SK-N-SH treated with all-trans-retinoic acid at 6 μM for 48 hours (cell line): Measurements from ENCODE around the gene RFLNA.

Experiments
- ATAC-seq: fragments of 200-7000 bp; cut with Tn5 transposase; 3 replicates; pipeline ENCODE4 v1.9.1; 2020; ENCODE audit warnings: mild to moderate bottlenecking, moderate library complexity
- ARNTL ChIP-seq: fragments of 450-650 bp; formaldehyde crosslinking; IDR thresholded peaks from 2 replicates; pipeline ENCODE4 v1.5.0; 2020; ENCODE audit warnings: low read depth, mild to moderate bottlenecking, moderate library complexity, borderline replicate concordance
- BACH2 ChIP-seq: fragments of 250-450 bp; sonication (Bioruptor Pico); IDR thresholded peaks from 2 replicates; pipeline ENCODE4 v1.9.0; 2021; ENCODE audit warnings: mild to moderate bottlenecking, borderline replicate concordance
- CSDC2 ChIP-seq: fragments of 250-450 bp; sonication (Bioruptor Pico); IDR thresholded peaks from 2 replicates; pipeline ENCODE4 v1.5.0; 2020; ENCODE audit warnings: mild to moderate bottlenecking, moderate library complexity
- ESRRG ChIP-seq: fragments of 250-450 bp; sonication (Bioruptor Pico); IDR thresholded peaks from 2 replicates; pipeline ENCODE4 v1.6.1; 2021; ENCODE audit warnings: mild to moderate bottlenecking
- GLIS3 ChIP-seq: fragments of 250-450 bp; sonication (Bioruptor Pico); IDR thresholded peaks from 2 replicates; pipeline ENCODE4 v1.5.0; 2020; ENCODE audit warnings: mild to moderate bottlenecking, moderate library complexity
- PPARA ChIP-seq: fragments of 250-450 bp; sonication (Bioruptor Pico); IDR thresholded peaks from 2 replicates; pipeline ENCODE4 v1.5.0; 2020; ENCODE audit warnings: mild to moderate bottlenecking, borderline replicate concordance
- RARB ChIP-seq: fragments of 250-450 bp; sonication (Bioruptor Pico); IDR thresholded peaks from 2 replicates; pipeline ENCODE4 v1.8.0; 2021; ENCODE audit warnings: mild to moderate bottlenecking, moderate library complexity
- SNAI2 ChIP-seq: fragments of 250-450 bp; sonication (Bioruptor Pico); IDR thresholded peaks from 2 replicates; pipeline ENCODE4 v1.5.0; 2020; ENCODE audit warnings: mild to moderate bottlenecking, moderate library complexity
- TCF4 ChIP-seq: fragments of 250-450 bp; sonication (Bioruptor Pico); IDR thresholded peaks from 2 replicates; pipeline ENCODE4 v1.8.0; 2021; ENCODE audit warnings: mild to moderate bottlenecking, moderate library complexity, borderline replicate concordance
- TOX ChIP-seq: fragments of 250-450 bp; sonication (Bioruptor Pico); IDR thresholded peaks from 2 replicates; pipeline ENCODE4 v1.8.0; 2021; ENCODE audit warnings: mild to moderate bottlenecking, moderate library complexity, borderline replicate concordance
- ZC3H10 ChIP-seq: fragments of 250-450 bp; sonication (Bioruptor Pico); IDR thresholded peaks from 2 replicates; pipeline ENCODE4 v1.5.1; 2021; ENCODE audit warnings: mild to moderate bottlenecking, moderate library complexity
- ZNF565 ChIP-seq: fragments of 450-650 bp; formaldehyde crosslinking; conservative IDR thresholded peaks from 2 replicates; pipeline ENCODE4 v1.5.0; 2020; ENCODE audit warnings: low read depth, mild to moderate bottlenecking, moderate library complexity
- ZNF8 ChIP-seq: fragments of 450-650 bp; formaldehyde crosslinking; IDR thresholded peaks from 2 replicates; pipeline ENCODE4 v1.5.0; 2020; ENCODE audit warnings: mild to moderate bottlenecking, moderate library complexity
- TF ChIP-seq, protein P1 (sequence below): fragments of 250-450 bp; sonication (Bioruptor Pico); IDR thresholded peaks from 2 replicates; pipeline ENCODE4 v1.5.1; 2021; ENCODE audit warnings: mild to moderate bottlenecking, moderate library complexity
- TF ChIP-seq, protein P2 (sequence below): fragments of 250-450 bp; sonication (Bioruptor Pico); IDR thresholded peaks from 2 replicates; pipeline ENCODE4 v1.5.1; 2020; ENCODE audit warnings: low read depth, mild to moderate bottlenecking, moderate library complexity
- TF ChIP-seq, protein P3 (sequence below): fragments of 250-450 bp; sonication (Bioruptor Pico); IDR thresholded peaks from 2 replicates; pipeline ENCODE4 v1.5.0; 2020; ENCODE audit warnings: mild to moderate bottlenecking, moderate library complexity
- TF ChIP-seq, protein P4 (sequence below): fragments of 250-450 bp; sonication (Bioruptor Pico); IDR thresholded peaks from 2 replicates; pipeline ENCODE4 v1.8.0; 2020; ENCODE audit warnings: mild to moderate bottlenecking, moderate library complexity, borderline replicate concordance
- TF ChIP-seq, protein P5 (sequence below): fragments of 250-450 bp; sonication (Bioruptor Pico); IDR thresholded peaks from 2 replicates; pipeline ENCODE4 v1.8.0; 2021; ENCODE audit warnings: low read depth, mild to moderate bottlenecking, moderate library complexity, borderline replicate concordance

Gene RFLNA

DNA sequence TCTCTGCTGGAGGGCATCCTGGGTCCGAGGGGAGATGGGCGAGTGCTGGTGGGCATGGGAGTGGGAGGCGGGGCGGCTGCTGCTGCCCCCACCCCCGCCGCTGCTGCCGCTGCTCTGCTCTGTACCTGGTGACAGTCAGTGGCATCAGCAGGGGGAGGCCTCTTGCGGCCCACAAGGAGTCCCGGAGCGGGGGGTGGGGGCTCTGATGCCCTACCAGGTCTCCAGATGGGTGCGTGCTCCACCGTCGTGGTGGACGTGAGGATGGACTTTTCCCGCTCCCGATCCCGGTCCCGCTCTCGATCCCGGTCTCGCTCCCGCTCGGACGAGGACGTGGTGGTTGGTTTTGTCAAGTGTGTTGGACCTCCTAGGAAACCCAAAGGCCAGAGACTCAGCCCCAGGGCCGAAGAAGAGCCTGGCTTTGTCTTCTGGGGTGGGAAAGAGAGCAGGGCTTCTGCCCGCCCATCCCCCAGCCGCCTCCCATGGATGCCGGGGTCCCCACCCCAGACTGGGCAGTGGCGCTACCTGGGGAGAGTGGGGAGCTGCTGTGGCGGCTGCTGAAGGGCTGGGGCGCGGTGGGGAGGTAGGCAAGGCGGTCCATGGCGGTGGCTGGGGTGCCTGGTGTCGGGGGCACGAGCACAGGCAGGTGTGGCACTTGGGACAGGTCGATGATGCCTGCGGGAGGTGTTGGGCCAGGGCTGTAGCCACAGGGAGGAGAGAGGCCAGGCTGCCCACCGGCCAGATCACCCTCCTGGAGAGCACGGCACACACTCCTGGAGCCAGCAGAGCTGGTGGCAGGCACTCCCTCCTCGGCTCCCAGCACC lies 45.4 kb downstream of the RFLNA start:
- TF ChIP-seq GLIS3 (CRISPR knock-in tag) (no peak), BACH2 (CRISPR knock-in tag) (no peak), ESRRG (no peak), TOX (no peak), SNAI2 (CRISPR knock-in tag) (no peak), ARNTL (CRISPR knock-in tag) (no peak), PPARA (CRISPR knock-in tag) (no peak)
- TF ChIP-seq, protein P1, sequence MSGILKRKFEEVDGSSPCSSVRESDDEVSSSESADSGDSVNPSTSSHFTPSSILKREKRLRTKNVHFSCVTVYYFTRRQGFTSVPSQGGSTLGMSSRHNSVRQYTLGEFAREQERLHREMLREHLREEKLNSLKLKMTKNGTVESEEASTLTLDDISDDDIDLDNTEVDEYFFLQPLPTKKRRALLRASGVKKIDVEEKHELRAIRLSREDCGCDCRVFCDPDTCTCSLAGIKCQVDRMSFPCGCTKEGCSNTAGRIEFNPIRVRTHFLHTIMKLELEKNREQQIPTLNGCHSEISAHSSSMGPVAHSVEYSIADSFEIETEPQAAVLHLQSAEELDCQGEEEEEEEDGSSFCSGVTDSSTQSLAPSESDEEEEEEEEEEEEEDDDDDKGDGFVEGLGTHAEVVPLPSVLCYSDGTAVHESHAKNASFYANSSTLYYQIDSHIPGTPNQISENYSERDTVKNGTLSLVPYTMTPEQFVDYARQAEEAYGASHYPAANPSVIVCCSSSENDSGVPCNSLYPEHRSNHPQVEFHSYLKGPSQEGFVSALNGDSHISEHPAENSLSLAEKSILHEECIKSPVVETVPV (CRISPR knock-in tag) = no peak
- TF ChIP-seq, protein P2, sequence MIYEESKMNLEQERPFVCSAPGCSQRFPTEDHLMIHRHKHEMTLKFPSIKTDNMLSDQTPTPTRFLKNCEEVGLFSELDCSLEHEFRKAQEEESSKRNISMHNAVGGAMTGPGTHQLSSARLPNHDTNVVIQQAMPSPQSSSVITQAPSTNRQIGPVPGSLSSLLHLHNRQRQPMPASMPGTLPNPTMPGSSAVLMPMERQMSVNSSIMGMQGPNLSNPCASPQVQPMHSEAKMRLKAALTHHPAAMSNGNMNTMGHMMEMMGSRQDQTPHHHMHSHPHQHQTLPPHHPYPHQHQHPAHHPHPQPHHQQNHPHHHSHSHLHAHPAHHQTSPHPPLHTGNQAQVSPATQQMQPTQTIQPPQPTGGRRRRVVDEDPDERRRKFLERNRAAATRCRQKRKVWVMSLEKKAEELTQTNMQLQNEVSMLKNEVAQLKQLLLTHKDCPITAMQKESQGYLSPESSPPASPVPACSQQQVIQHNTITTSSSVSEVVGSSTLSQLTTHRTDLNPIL = no peak
- TF ChIP-seq, protein P3, sequence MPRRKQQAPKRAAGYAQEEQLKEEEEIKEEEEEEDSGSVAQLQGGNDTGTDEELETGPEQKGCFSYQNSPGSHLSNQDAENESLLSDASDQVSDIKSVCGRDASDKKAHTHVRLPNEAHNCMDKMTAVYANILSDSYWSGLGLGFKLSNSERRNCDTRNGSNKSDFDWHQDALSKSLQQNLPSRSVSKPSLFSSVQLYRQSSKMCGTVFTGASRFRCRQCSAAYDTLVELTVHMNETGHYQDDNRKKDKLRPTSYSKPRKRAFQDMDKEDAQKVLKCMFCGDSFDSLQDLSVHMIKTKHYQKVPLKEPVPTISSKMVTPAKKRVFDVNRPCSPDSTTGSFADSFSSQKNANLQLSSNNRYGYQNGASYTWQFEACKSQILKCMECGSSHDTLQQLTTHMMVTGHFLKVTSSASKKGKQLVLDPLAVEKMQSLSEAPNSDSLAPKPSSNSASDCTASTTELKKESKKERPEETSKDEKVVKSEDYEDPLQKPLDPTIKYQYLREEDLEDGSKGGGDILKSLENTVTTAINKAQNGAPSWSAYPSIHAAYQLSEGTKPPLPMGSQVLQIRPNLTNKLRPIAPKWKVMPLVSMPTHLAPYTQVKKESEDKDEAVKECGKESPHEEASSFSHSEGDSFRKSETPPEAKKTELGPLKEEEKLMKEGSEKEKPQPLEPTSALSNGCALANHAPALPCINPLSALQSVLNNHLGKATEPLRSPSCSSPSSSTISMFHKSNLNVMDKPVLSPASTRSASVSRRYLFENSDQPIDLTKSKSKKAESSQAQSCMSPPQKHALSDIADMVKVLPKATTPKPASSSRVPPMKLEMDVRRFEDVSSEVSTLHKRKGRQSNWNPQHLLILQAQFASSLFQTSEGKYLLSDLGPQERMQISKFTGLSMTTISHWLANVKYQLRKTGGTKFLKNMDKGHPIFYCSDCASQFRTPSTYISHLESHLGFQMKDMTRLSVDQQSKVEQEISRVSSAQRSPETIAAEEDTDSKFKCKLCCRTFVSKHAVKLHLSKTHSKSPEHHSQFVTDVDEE = no peak
- TF ChIP-seq, protein P4, sequence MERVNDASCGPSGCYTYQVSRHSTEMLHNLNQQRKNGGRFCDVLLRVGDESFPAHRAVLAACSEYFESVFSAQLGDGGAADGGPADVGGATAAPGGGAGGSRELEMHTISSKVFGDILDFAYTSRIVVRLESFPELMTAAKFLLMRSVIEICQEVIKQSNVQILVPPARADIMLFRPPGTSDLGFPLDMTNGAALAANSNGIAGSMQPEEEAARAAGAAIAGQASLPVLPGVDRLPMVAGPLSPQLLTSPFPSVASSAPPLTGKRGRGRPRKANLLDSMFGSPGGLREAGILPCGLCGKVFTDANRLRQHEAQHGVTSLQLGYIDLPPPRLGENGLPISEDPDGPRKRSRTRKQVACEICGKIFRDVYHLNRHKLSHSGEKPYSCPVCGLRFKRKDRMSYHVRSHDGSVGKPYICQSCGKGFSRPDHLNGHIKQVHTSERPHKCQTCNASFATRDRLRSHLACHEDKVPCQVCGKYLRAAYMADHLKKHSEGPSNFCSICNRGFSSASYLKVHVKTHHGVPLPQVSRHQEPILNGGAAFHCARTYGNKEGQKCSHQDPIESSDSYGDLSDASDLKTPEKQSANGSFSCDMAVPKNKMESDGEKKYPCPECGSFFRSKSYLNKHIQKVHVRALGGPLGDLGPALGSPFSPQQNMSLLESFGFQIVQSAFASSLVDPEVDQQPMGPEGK (CRISPR knock-in tag) = no peak
- TF ChIP-seq, all 23 proteins: peak for 0

DNA sequence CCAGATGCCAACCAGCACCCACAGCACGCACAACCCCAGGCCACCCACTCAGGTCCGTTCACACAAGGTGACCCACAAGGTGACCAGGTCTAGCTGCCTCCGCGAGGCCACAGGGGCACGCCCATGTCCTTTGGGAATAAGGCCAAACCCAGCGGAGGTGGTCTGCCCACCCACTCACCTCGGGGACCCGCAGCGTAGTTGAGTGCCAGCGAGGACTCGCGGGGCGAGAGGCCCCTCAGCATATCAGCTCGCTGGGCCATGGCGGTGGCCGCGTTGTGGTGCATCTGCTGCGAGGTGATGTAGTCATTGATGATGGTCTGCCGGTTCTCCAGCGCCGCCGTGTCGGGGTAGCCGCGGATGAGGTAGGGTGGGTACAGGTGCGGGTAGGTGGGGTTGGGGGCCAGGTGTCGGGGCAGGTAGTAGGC lies 46.8 kb downstream of the RFLNA start:
- TF ChIP-seq ZNF8 (no peak), TOX (no peak), BACH2 (CRISPR knock-in tag) (no peak), ARNTL (CRISPR knock-in tag) (no peak), GLIS3 (CRISPR knock-in tag) (no peak), TCF4 (CRISPR knock-in tag) (no peak), ZNF565 (CRISPR knock-in tag) (no peak), ZC3H10 (CRISPR knock-in tag) (no peak), SNAI2 (CRISPR knock-in tag) (no peak), RARB (CRISPR knock-in tag) (no peak), CSDC2 (CRISPR knock-in tag) (no peak)
- TF ChIP-seq, protein P1 (CRISPR knock-in tag) = no peak
- TF ChIP-seq, protein P5, sequence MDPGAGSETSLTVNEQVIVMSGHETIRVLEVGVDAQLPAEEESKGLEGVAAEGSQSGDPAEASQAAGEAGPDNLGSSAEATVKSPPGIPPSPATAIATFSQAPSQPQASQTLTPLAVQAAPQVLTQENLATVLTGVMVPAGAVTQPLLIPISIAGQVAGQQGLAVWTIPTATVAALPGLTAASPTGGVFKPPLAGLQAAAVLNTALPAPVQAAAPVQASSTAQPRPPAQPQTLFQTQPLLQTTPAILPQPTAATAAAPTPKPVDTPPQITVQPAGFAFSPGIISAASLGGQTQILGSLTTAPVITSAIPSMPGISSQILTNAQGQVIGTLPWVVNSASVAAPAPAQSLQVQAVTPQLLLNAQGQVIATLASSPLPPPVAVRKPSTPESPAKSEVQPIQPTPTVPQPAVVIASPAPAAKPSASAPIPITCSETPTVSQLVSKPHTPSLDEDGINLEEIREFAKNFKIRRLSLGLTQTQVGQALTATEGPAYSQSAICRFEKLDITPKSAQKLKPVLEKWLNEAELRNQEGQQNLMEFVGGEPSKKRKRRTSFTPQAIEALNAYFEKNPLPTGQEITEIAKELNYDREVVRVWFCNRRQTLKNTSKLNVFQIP (CRISPR knock-in tag) = no peak
- TF ChIP-seq, all 23 proteins: peak for 0
- ATAC-seq = no peak

More for the DNA sequence above, 45.4 kb downstream of the RFLNA start:
- no peak for ATAC-seq
